NCI-H146 (cell line): ENCODE results near the gene PPIL6.
A peak's percentile ranks its signal among the peaks of the same experiment; 100 is the strongest.

ENCODE experiments used
- DNase-seq: peaks from one replicate; lab custom pipeline; 2025; lab: John Stamatoyannopoulos, UW

Gene PPIL6

GRCh38 chr6:109440331-109441068 lies at the start of gene PPIL6, which contains the start of gene SMPD2:
TSS of gene PPIL6 (minus strand) at chr6:109440628. CDS start at chr6:109440590, 38 bp downstream.
TSS of gene SMPD2 (plus strand) at chr6:109440724. CDS start at chr6:109441122, 398 bp downstream.
- peak; percentile 83 for DNase-seq

DNA sequence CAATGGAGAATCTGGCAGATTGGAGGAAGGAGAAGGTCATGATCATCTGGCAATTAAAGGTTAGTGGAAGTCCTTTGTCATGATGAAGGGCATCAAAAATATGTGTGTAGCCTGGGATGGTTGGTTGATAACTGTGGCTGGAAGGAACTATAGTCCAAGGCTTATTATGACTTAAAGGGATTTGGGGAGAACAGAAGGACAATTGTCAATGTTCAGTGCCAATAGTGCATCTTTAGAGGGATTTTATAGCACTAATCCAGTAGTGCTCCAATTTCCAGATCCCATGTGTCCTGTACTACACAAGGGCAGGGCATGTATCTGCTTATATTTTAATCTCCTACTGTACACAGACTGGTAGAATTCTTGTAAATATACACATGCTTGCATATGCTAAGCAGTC lies 47.6 kb upstream of the PPIL6 start:
- DNase-seq = no peak

DNA sequence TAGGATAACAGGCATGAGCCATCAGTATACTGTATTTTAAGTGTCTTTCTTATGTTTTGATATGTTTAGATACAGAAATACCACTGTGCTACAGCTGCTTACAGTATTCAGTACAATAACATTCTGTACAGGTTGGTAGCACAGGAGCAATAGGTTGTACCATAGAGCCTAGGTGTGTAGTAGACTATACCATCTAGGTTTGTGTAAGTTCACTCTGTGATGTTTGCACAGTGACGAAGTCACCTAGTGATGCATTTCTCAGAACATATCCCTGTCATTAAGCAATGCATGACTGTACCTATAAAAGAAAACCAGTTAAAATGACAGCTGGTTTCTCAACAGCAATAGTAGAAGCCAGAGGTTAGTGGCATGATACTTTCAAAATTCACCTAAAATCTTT lies 45.6 kb upstream of the PPIL6 start:
- DNase-seq = no peak

GRCh38 chr6:109485266-109485935 lies 45.0 kb upstream of the PPIL6 start:
- no peak for DNase-seq

DNA sequence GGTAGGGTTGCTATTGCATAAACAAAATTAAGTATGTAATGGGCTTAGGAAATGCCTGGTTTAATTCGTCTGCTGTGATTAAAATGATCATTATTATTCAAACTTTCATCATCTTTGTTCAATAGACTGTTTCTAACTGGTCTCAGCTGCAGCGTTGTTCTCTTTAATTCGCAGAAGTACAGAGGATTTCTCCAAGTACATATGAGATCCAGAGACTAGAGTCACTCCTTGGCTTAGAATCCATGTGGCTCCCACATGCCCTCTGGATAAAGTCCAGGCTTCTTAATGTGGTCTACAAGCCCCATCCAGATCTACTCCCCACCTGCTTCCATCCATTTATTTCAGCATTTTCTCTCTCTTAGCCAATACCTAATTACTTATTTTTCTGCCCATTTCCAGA lies 43.7 kb upstream of the PPIL6 start:
- DNase-seq = no peak

DNA sequence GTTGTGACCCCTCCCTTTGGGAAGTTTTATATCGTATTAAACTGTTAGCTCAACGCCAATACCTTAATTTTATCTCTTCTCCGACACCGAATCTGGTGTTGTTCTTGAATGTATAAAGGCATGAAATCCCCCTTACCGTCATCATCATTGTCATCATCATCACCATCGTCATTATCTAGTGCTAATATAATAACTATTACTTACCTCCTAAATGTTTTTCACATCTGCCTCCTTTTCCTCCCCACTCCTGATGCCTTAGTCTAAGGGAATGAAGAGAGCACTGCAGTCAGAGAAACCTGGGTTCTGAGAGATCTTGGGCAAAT lies 43.3 kb upstream of the PPIL6 start:
- DNase-seq = no peak

DNA sequence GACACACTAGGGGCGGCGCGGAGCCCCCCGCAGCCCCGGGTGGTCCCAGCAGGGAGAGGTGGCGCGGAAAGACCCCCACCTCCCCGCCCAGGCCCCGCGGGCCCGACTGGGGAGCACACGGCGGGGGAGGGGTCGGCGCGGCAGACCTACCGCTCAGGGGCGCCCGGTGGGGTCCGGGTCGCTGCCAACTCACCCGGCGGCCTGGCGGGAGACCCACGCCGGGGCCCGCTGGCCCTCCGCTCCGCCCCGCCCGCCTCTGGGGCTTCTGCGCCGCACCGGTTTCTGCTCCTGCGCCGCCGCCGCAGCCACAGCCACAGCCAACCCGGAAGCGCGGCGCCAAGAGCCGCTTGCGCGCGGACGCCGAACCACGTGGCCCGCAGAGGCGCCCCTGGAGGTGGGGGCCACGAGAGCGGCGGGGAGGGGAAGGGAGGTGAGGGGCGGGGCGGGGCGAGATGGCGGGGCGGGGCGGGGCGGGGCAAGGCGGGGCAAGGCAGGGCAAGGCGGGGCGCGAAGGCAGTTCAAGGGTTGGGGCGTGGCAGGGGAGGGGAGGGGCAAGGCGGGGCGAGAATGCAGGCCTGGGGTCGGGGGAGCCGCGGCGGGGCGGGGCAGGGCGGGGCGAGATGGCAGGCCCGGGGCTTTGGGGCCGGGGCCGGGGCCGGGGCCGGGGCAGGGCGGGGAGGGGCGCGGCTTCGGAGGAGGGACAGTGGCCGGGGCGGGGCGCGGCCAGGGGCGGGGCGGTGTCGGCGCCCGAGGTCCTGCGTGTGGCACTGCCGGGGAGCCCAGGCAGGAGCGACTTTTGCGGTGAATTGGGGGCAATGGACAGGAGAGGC lies 42.7 kb upstream of the PPIL6 start, which contains the start of gene ZBTB24:
Gene ZBTB24, minus strand, starts transcription at position 315 of the 830 bp plus-strand sequence. CDS start 1,193 bp downstream, outside the sequence.
- peak; percentile 98 for DNase-seq

GRCh38 chr6:109480993-109481480 lies 40.6 kb upstream of the PPIL6 start:
- DNase-seq = no peak

DNA sequence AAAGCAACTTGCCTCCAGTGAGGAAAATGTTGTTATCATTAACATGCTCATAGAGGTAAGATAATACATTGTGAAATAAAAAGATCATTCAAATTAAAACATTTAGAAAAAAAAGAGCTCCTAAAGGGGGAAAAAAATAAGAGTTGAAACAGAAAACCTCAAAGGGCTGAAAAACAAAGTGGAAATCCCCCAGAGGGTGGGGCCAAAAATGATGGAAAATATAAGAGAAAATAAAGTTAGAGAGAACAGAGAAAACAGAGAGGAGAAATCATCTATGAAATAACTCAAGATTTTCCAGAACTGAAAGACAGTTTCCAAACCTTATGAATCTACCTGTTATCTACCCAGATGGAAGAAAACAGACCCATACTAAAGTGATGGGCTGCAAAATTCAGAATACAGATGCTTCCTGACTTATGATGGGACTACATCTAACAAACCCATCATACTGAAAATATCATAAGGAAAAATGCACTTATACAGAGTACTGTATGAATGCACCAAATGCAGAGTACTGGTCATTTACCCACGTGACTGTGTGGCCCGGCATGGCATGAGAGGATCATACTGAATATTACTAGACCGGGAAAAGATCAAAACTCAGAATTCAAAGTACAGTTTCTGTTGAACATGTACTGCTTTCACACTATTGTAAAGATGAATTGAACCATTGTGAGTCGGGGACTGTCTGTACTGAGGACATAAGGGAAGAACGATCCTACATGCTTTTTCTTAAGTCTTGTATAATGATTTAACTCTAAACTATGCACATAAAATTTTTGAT lies 38.6 kb upstream of the PPIL6 start:
- no peak for DNase-seq

GRCh38 chr6:109478222-109478805 lies 37.9 kb upstream of the PPIL6 start:
- DNase-seq = no peak

- no peak for DNase-seq
Observed at GRCh38 chr6:109477725-109478124, 37.3 kb upstream of the PPIL6 start.

- DNase-seq = no peak
Observed at GRCh38 chr6:109477184-109477583, 36.8 kb upstream of the PPIL6 start.

- no peak for DNase-seq
Observed at GRCh38 chr6:109475625-109476024, 35.2 kb upstream of the PPIL6 start.

DNA sequence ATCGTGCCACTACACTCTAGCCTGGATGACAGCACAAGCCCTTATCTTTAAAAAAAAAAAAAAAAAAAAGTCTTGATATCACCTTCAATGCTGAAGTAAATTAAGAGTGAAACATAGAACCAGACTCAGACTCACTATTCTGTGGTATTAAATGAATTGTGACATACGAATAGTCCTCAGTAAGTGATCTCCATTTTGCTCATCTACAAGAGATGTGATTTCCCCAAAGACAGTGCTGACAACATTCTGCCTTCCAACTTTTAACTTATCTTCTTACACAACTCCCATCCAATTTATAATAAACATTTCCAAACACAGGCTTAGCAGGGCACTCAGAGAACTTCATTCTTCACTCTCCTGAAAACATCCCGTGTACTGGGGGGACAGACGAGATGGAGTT lies 34.6 kb upstream of the PPIL6 start:
- DNase-seq = no peak

DNA sequence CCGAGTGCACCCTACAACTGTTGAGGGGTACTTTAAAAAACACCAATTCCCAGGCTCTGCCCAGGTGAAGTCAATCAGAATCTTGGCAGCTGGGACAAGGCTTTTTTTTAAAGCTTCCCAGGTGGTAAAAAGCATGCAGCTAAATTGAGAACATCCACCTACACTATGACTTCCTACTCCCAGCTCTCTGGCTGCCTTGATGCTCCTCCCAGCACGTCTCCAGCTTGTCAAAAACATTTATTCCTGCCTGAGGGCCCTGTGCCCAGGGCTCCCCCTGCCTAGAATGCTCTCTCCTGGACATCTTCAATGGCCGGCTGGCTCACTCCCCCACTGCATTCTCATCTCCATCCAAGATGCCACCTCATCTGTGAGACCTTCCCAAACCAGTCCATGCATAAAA lies 32.7 kb upstream of the PPIL6 start:
- DNase-seq = no peak

DNA sequence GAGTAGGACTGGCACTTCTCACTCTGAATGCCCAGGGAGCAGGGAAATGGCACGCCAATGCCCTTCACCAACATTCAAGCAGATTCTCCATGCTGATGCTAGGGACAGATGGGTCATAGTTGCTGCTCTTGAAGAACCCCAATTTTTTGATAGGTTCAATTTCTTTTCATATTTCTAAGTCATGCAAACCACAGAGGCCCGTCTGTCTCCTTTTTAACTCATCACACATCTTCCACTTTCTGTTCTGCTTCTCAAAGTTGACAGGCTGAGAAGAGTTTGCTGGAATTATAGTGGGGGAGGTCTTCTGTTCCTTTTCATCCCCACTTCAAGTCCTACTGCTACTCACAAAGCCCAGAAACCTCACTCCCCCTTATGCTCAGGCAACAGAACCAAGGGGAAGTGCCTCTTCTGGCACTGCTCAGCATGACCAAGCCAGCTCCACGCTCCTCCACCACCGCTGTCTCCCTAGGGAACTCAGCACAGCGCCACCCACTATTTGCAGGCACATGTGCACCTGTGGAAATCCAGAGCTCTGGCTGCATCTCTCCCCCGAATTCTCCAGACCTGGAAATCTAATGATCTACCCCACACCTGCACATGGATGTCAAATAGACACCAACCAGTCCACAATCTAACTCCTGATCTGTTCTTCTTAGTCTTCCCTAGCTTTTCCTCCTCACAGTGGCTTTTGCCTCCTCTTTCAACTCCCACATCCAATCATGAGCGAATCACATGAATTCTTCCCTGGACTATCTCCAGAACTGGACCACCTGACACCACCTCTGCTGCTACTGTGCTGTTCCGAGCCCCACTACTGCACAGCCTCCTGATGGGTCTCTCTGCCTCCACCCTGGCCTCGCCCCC lies 31.9 kb upstream of the PPIL6 start:
- DNase-seq = no peak

GRCh38 chr6:109471105-109471810 lies 30.8 kb upstream of the PPIL6 start:
- DNase-seq = no peak

GRCh38 chr6:109469591-109470189 lies 29.3 kb upstream of the PPIL6 start:
- DNase-seq = no peak

DNA sequence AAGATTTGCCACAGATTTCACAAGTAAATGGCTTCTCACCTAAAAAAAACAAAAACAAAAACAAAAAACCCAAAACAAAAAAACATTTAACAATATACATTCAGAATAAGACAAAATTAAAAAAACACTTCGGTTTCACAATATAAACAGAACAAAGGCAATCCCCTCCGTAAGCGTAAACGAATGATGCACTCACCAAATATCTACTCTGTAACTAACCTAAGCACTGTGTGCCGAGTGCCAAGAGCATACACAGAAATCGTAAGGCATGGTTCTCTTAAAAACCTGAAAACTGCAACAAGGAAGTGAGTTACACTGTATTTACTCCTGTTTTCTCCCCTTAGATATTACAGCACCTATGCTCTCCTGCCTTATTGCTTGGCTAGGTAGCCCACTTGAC lies 27.3 kb upstream of the PPIL6 start:
- DNase-seq = no peak
